Inferior parietal cortex (tissue), 1 donor: ENCODE results near the gene TAF13.
"Not testable (repeated sequence)": the region's sequence is repeated elsewhere in the genome, so short reads cannot be mapped to it uniquely, and the experiment has no call there.

Source experiments
- DNase-seq: peaks from one replicate; pipeline ENCODE4 v3.0.0-alpha.2; 2016; ENCODE audit errors: extremely low spot score

TAF13 gene

DNA sequence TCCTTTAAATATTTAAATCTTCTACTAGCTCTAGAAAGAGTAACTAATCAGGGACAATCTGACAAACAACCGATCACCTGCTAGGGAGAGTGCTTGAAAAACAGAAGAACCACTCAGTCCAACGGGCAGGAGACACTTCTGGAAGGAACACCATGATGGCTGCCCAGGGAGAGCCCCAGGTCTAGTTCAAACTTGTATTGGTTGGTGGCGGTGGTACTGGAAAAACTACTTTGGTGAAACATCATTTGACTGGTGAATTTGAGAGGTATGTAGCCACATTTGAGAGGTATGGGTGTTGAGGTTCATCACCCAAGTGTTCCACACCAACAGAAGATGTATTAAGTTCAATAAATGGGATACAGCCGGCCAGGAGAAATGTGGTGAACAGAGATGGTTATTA, 29.1 kb downstream of the TAF13 start:
- DNase-seq, result no peak

DNA sequence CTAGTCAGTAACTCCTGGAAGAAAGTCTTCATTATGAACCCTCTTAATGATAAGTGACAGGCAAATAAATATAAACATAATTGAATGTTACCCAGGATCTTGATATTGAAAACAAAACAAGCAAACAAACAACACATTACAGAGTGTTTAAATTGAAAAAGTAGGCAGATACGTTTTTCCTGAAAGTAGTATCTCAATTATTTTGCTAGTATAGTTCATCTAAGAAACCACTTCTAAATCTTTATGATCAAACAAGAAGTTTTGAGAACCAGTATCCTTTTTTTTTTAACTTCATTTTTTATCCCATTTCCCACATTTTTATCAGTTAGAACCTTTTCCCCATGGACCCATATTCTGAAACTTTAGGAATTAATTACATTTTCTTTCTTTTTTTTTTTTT, 30.2 kb downstream of the TAF13 start:
- DNase-seq, result no peak

DNA sequence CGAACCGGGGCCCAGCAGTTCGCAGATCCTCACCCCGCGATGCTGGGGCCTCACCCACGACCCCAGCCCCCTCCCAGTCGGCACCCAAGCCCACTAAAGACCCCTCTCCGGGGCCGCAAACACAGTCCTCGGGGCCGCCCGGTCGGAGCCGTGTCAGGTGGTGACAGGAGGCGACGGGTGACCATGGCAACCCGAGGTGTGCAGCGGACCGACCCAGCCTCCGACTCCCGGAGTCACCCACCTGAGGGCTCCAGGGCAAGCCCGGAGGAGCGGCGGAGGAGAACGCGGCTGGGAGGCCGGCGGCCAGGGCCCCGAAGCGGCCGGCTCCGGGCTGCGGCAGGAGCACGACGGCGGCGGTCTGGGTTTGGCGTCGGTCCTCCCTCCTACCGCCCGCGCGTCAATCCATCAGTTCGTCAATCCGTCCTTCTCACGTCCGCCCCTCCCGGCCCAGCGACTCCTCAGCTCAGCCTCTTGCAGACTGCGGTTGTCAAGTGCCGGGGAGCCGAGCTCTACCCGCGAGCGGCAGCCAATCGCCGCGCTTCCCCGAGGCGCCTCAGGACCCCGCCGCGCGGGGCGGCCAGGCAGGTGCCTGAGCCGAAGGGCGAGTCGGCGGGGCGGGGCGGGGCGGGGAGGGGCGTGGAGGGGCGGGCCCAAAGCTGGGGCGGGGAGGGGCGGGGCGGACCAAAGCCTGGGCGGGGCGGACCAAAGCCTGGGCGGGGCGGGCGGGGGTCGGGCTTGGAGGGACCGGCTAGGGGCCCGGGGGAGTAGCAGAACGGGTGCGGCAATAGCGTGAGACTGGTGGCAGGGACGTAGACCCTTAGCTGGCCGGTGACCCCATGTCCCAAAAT, 34.0 kb downstream of the TAF13 start, which contains the start of gene WDR47:
Gene WDR47 (minus strand): TSS at position 482 of the 848 bp plus-strand sequence. CDS start 18,590 bp downstream, outside the sequence.
- peak; percentile 93 for DNase-seq

DNA sequence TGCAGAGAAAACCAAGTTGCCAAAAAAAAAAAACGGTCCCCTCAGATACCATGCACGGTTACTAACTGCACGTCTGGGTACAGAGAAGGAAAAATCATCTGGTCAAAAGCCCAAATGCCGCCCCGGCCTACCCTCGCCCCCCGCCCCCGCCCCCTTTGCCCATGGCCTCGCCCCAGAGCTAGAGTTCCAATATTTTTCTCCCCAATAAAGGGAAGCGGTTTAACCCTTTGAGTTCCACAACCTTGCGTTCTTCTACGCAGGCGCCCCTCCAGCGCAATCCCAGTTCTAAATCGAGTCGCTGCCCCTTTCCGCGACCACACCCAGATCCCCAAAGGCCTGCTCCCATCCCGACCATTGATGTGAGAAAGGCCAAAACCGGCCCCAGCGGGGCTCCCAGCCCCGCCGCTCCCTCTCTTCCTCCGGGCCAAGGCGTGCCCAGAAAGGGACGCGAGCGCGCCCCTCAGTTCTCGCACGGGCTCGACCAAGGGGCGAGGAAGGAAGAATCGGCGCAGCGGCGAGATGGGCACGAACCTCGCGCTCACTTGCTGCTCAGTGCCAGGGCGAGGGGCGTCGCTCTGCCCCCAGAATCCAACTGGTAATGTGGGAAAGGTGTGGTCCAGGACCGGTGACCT, 34.7 kb downstream of the TAF13 start:
- DNase-seq, result peak; percentile 17

DNA sequence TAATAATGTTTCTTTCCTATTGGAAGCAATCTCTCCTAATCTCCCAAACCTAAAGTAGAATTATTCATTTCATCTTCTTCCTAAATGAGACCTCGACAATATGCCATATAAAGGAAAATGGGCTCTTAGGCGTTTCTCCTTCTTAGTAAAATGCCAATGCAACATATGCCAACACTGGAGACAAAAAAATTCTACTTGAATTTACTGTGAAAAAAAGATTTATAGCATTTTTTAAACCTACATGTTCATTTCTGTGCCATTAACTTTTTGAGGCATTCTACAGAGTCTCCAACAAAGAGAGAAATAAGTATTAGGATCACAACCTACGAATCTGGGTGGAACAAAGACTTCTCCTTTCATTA, 35.2 kb downstream of the TAF13 start:
- DNase-seq, result peak; percentile 46

DNA sequence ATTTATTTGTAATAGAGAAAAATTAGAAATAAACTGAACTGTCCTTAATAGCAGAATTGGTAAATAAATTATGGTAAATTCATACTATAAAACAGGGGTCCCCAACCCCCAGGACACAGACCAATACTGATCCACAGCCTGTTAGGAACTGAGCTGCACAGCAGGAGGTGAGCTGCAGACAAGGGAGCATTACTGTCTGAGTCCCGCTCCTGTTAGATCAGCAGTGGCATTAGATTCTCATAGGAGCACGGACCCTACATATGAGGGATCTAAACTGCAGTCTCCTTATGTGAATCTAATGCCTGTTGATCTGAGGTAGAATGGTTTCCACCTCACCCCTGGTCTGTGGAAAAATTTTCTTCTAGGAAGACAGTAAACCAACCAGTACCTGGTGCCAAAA, 41.4 kb downstream of the TAF13 start:
- no peak for DNase-seq

DNA sequence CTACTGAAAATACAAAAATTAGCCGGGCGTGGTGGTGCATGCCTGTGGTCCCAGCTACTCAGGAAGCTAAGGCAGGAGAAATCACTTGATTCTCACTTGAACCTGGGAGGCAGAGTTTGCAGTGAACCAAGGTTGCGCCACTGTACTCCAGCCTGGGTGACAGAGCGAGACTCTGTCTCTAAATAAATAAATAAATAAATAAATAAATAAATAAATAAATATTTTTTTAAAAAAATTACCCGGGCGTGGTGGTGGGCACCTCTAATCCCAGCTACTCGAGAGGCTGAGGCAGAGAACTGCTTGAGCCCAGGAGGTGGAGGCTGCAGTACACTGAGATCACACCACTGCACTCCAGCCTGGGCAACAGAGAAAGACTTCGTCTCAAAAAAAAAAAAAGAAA, 46.3 kb downstream of the TAF13 start:
- DNase-seq, result not testable (repeated sequence)

DNA sequence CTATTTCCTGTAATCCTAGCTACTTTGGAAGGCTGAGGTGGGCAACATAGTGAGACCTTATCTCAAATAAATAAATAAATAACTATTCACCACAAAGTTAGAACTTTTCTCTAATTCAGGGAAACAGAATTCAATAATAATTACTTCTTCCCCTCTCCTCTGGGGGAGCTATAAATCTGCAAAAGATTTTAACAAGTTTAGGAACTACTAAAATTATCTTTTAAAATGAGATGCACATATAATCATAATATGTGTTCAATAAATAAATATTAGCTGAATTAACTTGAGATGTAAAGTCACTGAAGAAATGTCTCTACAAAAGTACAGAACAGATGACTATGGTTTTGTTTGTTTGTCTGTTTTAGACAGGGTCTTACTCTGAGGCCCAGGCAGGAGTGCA, 48.0 kb downstream of the TAF13 start:
- no peak for DNase-seq

DNA sequence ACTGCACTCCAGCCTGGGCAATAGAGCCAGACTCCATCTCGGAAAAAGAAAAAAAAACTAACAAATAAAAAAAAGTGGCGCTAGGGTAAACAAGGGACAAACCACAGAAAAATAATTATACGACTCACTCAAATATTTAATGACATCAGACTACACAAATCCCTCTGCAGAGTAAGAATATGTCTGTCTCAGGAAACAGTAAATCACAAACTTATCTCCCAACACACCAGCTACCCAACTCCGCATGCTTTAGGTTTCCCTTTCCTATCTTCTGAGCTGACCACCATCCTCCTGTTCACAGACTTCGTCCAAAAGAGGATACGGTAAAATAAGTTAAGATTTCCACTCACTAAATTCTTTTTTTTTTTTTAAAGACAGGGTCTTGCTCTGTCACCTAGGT, 50.1 kb downstream of the TAF13 start:
- no peak for DNase-seq

DNA sequence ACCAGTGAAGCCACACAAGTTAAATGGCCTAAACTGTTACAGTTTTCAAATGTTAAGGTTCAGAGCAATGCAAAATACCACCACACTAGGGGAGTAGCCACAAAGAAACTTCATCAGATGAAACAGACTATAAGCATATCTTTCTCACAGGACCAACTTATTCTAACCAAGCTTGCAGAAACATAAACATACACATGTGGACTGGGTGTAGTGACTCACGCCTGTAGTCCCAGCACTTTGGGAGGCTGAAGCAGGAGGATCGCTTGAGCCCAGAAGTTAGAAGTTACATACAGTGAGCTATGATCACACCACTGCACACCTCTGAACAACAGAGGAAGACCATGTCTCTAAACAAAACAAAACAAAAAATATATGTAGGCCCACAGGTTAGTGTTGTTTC, 51.2 kb downstream of the TAF13 start:
- no peak for DNase-seq

DNA sequence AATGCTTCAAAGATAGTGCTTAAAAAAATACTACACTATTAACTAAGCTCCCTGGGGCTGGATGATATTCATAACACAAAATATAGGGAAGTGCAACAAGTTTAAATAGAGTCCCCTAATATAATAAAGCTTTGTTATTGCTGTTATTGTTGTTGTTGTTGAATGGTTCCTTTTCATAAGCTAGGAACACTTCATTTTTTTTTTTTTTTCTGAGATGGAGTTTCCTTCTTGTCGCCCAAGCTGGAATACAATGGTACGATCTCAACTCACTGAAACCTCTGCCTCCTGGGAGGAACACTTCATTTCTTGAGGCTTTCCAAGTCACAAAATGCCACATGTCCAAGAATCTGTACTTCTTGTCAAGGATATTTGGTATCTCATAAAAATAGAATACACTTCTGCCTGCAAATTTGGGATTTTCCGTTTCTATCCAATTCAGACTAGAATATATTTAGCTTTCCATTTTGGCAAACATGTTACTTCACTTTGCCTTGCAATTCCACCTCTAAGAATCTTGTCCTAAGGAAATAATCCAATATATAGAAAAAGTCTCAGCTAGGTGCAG, 55.0 kb downstream of the TAF13 start:
- peak; percentile 45 for DNase-seq

DNA sequence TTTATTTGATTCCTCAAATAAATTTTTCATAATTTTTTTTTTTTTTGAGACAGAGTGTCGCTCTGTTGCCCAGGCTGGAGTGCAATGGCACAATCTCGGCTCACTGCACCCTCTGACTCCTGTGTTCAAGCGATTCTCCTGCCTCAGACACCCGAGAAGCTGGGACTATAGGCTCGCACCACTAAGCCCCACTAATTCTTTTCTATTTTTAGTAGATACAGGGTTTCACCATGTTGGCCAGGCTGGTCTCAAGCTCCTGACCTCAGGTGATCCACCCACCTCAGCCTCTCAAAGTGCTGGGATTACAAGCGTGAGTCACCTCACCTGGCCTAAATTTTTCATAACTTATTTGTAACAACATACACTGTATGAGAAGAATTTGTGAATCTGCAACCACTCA, 58.1 kb downstream of the TAF13 start:
- DNase-seq, result not testable (repeated sequence)

DNA sequence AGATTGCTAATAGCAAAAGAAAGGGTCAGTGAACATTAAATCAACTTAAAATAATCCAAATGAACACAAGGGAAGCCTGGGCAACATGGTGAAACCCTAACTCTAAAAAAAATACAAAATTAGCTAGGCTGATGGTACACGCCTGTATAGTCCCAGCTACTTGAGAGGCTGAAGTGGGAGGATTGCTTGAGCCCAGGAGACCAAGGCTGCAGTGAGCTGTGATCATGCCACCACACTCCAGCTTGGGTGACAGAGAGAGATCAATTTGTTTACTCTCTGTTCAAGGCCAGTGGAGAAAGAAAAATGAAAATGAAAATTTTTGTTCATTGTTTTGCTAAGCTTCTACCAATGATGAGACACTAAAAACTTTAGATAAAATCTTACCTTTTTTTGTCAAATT, 58.7 kb downstream of the TAF13 start:
- no peak for DNase-seq
